GM04504 (cell line): ENCODE results near the gene LHX3.
"Not testable (repeated sequence)": the region's sequence is repeated elsewhere in the genome, so short reads cannot be mapped to it uniquely, and the experiment has no call there.

Experiments
- DNase-seq: peaks from one replicate; pipeline ENCODE4 v3.0.0-alpha.2; 2012; ENCODE audit warnings: low read depth

The LHX3 gene

GRCh38 chr9:136153381-136154065 lies 51.4 kb downstream of the LHX3 start:
- DNase-seq, result no peak

GRCh38 chr9:136152931-136153330 lies 52.0 kb downstream of the LHX3 start:
- DNase-seq, result no peak

DNA sequence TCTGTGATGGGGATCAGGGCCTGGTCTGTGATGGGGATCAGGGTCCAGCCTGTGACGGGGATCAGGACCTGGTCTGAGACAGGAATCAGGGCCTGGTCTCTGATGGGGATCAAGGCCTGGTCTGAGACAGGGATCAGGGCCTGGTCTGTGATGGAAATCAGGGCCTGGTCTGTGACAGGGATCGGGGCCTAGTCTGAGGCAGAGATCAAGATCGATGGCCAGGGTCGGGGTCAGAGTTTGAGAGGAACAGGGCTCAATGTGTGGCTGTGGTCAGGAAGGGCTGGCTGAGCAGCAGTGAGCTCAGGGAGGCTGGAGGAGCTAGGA lies 52.4 kb downstream of the LHX3 start:
- no peak for DNase-seq

DNA sequence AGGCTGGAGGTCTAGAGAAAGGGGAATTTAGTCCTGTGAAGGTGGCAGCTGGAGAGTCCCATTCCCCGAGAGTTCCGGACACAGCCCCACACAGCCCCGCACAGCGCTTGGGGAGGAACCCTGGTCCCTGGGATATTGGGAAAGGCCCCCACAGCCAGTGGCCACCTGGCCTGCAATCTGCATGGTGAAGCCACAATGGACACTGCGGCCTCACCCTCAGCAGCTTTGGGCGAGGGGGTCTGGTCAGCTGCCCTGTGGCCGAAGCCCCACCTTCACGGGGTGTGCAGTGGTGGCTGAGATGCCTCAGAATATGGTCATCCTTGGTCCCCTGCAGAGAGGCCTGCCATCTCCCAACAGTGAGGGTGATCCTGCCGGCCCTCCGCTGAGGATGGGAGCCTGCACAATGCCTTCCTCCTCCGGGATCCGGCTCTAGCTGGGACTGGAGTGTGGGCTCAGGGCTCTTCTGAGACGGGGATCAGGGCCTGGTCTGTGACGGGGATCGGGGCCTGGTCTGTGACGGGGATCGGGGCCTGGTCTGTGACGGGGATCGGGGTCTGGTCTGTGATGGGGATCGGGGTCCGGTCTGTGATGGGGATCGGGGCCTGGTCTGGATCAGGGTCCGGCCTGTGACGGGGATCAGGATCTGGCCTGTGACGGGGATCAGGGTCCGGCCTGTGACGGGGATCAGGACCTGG lies 52.9 kb downstream of the LHX3 start:
- DNase-seq, result no peak

- DNase-seq, result no peak
These were observed 53.6 kb downstream of the LHX3 start for GRCh38 chr9:136151214-136151804.

GRCh38 chr9:136150664-136151213 lies 54.2 kb downstream of the LHX3 start:
- not testable (repeated sequence) for DNase-seq

- DNase-seq, result no peak
These were observed 55.1 kb downstream of the LHX3 start for GRCh38 chr9:136149853-136150252.

GRCh38 chr9:136149337-136149736 lies 55.6 kb downstream of the LHX3 start:
- no peak for DNase-seq

GRCh38 chr9:136148766-136149165 lies 56.2 kb downstream of the LHX3 start:
- DNase-seq, result no peak

- DNase-seq, result no peak
These were observed 56.8 kb downstream of the LHX3 start for GRCh38 chr9:136147890-136148714.

DNA sequence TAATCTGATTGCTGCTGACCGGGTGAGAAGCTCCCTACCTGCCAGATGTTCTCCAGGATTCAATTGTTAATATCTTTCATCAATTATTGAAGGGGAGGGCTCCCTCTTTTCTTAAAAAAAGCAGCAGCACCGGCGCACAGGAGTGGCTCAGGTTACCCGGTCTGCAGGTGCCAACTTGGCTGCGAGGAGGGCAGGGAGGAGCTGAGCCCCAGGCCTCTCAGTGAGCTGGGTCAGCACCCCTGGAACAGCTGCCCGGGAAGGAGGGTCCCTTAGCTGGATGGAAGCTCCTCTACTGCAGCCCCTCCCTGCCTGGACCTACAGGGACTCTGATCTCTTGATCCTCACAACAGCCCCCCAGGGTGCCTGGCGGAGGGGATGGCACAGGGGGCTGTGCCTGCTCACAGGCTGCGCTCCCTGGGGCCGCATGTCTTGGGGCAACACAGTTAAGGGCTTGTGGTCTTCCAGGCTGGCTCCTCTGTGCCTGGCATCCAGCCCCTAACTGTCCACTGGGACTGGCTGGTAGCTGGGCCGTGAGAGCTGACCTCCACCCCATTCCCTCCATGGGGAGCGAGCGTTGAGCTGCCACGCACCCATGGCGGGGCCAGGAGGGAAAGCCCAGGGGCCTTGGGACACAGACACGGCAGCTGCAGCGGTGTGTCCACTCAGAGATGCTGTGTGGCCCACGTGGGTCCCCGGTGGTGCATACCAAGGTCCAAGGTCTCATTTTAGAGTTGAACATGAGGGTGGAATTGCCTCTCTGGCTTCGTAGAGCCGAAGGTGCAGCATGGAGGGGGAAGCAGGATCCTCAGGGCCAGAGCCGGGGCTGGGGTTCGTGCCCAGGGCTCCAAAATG lies 57.7 kb downstream of the LHX3 start:
- DNase-seq, result no peak
